Thyroid gland (tissue), 4 donors: ENCODE results near the gene HOXD8. TPM values are rescaled to one million over a fixed set of nuclear protein-coding genes. Genes with fewer than 3 reads are reported as not detected.

Experiments
- DNase-seq, 2 donors: peaks; one replicate each; pipeline ENCODE4 v3.0.0-alpha.2; 2019
- H3K27ac ChIP-seq, 3 donors: fragments of 200-600 bp; sonication (generic); 1 replicate in 2 of 3; 2 replicates in 1 of 3; pipeline ENCODE4 v1.5.1; 2016 to 2019; ENCODE audit warnings: mild to moderate bottlenecking in 1 of 3, moderate library complexity in 1 of 3
- H3K27me3 ChIP-seq: fragments of 200-600 bp; sonication (generic); one replicate; pipeline ENCODE4 v1.5.1; 2019
- H3K36me3 ChIP-seq, 2 donors: fragments of 200-600 bp; sonication (generic); one replicate each; pipeline ENCODE4 v1.5.1; 2016 to 2019
- H3K4me1 ChIP-seq, 2 donors: fragments of 200-600 bp; sonication (generic); one replicate each; pipeline ENCODE4 v1.5.1; 2017 to 2019
- H3K4me3 ChIP-seq, 3 donors: fragments of 200-600 bp; sonication (generic); replicated peaks in 1 of 3; 1 replicate in 2 of 3; 2 replicates in 1 of 3; pipeline ENCODE4 v1.5.1; 2016; ENCODE audit warnings: mild to moderate bottlenecking in 1 of 3
- H3K9me3 ChIP-seq: fragments of 200-600 bp; sonication (generic); one replicate; pipeline ENCODE4 v1.5.1; 2017
- CTCF ChIP-seq, 6 experiments: fragments of 200-600 bp in 3 of 6; fragments of 450-650 bp in 3 of 6; sonication (generic) in 3 of 6; IDR thresholded peaks; one replicate each; pipeline ENCODE4 v1.5.1; 2016 to 2019; ENCODE audit warnings: antibody characterized with exemption in 6 of 6, mild to moderate bottlenecking in 2 of 6, inconsistent platforms in 1 of 6, moderate library complexity in 1 of 6
- POLR2A ChIP-seq, 2 donors: fragments of 450-650 bp; IDR thresholded peaks; one replicate each; pipeline ENCODE4 v1.6.1; 2017; ENCODE audit warnings: antibody characterized with exemption in 2 of 2, mild to moderate bottlenecking in 2 of 2, moderate library complexity in 1 of 2
- WGBS, 2 donors: methylation state at CpG; one replicate each; pipeline ENCODE4 v1.1.5; 2017; 5-methylcytosine and 5-hydroxymethylcytosine counted together
- intact Hi-C: fragments of 100-400 bp; cut with DNase I; formaldehyde crosslinking; loops from one replicate; pipeline ENCODE4 v1.15.1; 2023
- total RNA-seq, 4 donors: library from RNA; depleted of rRNA; stranded (reverse); fragments of >200 nt; gene quantifications; one replicate each; pipeline ENCODE4 v1.2.3, GENCODE V29; 2016

HOXD8 gene
- total RNA-seq, 4 donors from 2014 or later, result 4.1 to 24.9 (median 9.9) TPM

DNA sequence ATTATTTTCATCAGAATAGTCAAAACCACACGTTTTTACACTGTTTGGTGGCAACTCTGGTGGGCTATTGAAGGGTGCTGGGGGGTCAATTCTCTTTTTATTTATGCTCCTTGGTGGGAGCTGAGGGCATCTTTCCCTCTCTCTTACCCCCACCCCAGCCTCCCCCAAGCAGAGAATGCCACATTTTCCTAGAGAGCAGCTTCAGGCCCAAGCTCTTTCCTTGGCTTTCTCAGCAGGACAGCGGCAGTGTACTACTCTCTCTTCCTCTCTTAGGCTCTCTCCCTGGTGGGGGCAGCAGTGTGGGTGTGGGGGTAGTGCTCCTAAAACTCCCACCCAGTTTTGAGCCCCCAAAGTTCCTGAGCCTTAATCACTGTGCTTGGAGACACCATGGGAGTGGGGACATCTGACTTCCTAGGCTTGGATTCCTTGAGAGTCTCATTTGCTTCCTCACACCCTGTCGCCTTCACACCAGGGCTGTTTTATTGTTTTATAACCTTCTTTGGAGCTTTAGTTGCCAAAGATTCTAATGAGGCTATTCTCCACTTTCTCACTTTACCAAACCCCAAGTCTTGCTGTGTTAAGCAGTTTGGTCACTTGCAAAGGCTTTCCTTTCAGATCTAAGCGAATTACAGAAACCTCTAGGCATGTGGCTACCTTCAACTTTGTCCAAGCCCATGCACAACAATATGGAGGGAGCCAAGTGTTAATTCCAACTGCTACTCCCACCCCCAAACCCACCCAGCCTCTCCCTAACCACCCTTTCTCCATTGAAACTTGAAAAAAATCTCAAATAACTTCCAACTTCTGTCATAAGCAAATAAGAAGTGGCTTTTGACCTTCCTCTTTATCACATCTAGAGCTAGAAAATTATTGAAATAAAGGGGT, 15.8 kb downstream of the HOXD8 start:
- Histone ChIP-seq H3K4me3 (no peak overlapping the region), H3K36me3 (no peaks in the 10 kb centered on the region), H3K4me1 (peaks cover 0 to 7% of the 10 kb centered on the region in 2 donors), H3K27ac (no peak overlapping the region), H3K9me3 (no peaks in the 10 kb centered on the region), H3K27me3 (peaks cover 40% of the 10 kb centered on the region)
- WGBS, 2 donors, result 42 to 51% methylated on average over 4 of the region's 4 CpGs
- intact Hi-C loops, result no loop called here
- no peak for DNase-seq
- TF ChIP-seq POLR2A (IDR thresholded peaks at IDR 0.05), result no peak
- no peak for TF ChIP-seq CTCF (IDR thresholded peaks at IDR 0.05)

DNA sequence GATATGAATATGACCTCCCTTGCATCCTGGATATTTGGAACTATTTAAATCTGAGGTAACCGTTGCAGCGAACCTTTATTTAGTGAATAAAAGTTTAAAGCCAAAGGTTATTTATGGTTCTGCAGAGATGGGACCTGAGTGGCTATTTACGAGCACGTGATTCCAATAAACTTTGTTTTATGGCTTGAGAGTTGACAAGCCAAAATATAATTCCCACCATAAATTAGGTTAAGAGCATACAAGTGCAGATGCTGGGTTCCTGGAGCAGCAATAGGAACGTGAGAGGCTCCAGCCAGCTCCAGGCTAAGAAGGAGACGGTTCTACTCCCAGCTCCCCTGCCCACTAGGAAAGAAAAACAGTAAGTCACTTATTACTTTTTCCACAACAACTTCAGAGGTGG, 16.6 kb downstream of the HOXD8 start:
- WGBS, 2 donors, result 34 to 43% methylated on average over 6 of the region's 6 CpGs
- Histone ChIP-seq H3K4me3 (no peak overlapping the region), H3K27me3 (peaks cover 43% of the 10 kb centered on the region), H3K27ac (no peak overlapping the region), H3K36me3 (no peaks in the 10 kb centered on the region), H3K4me1 (no peaks in the 10 kb centered on the region), H3K9me3 (no peaks in the 10 kb centered on the region)
- no peak for DNase-seq
- intact Hi-C loops, result no loop called here
- TF ChIP-seq POLR2A (IDR thresholded peaks at IDR 0.05) (no peak), CTCF (IDR thresholded peaks at IDR 0.05) (no peak)

GRCh38 chr2:176146645-176147044, 17.1 kb downstream of the HOXD8 start:
- H3K36me3 ChIP-seq, result no peaks in the 10 kb centered on the region
- TF ChIP-seq POLR2A (IDR thresholded peaks at IDR 0.05) (no peak), CTCF (IDR thresholded peaks at IDR 0.05) (no peak)
- intact Hi-C loops, result no loop called here
- H3K27me3 ChIP-seq, result peaks cover 43% of the 10 kb centered on the region
- no peak for DNase-seq
- H3K4me1 ChIP-seq, result peaks cover 0 to 3% of the 10 kb centered on the region in 2 donors
- H3K4me3 ChIP-seq, result no peak overlapping the region
- H3K9me3 ChIP-seq, result no peaks in the 10 kb centered on the region
- H3K27ac ChIP-seq, result no peak overlapping the region

DNA sequence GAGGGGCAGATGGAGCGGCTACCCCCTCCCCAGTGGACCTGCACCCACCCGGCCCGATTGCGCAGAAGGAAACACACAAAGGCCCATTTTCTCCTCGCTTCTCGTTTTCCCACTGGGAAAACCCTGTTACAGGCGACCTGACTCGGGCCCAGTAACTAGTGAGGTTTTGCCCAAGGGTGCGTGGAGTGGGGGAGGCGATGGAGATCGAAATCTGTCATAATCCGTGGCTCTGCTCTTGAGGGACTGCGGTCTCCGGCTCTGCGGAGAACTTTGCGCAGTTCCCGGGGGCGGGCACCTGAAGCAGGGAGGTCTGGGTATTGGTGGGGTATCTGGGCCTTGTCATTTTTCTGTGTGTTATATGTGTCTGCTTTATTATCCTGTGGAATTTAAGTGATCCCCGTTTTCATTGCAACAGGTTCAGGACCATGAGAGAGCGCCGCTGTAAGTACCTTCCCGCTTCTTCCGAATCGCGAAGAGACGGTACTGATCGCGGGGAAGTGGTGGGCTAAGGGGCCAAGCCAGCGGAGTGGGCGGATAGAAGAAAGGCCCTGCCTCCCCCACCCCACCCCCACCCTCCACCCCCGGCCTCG, 17.8 kb downstream of the HOXD8 start:
- H3K27ac ChIP-seq, result no peak overlapping the region
- no peaks in the 10 kb centered on the region for H3K9me3 ChIP-seq
- DNase-seq, result no peak
- intact Hi-C loops, result no loop called here
- H3K27me3 ChIP-seq, result peaks cover 48% of the 10 kb centered on the region
- peaks cover 0 to 5% of the 10 kb centered on the region in 2 donors for H3K4me1 ChIP-seq
- no peak overlapping the region for H3K4me3 ChIP-seq
- TF ChIP-seq POLR2A (IDR thresholded peaks at IDR 0.05) (no peak), CTCF (IDR thresholded peaks at IDR 0.05) (no peak)
- H3K36me3 ChIP-seq, result no peaks in the 10 kb centered on the region
- WGBS, 2 donors, result 22 to 35% methylated on average over 30 to 32 of the region's 32 CpGs
